Stimulated activated effector memory CD8-positive, alpha-beta T cell treated with anti-CD3 and anti-CD28 coated beads, Interleukin-12 subunit alpha, Interleukin-12 subunit beta, amount 100 ng/mL, for 72 hours (primary cell): ENCODE data around the gene MAP2.
"Not testable (repeated sequence)": the region's sequence is repeated elsewhere in the genome, so short reads cannot be mapped to it uniquely, and the experiment has no call there.

ENCODE experiments used
- ATAC-seq: fragments of 150-1000 bp; cut with Tn5 transposase; 2 replicates; pipeline ENCODE4 v1.10.0; 2021
- DNase-seq, 2 donors: peaks; one replicate each; pipeline ENCODE4 v3.0.0; 2021 to 2022; ENCODE audit warnings: low spot score in 2 of 2
- H3K27ac Mint-ChIP-seq: one replicate; pipeline ENCODE4 v1.8.0; 2022; ENCODE audit warnings: mild to moderate bottlenecking, mixed read lengths
- H3K36me3 Mint-ChIP-seq: one replicate; pipeline ENCODE4 v1.8.0; 2022; ENCODE audit warnings: mild to moderate bottlenecking, mixed read lengths
- H3K4me1 Mint-ChIP-seq: one replicate; pipeline ENCODE4 v1.8.0; 2022; ENCODE audit warnings: mixed read lengths
- H3K4me3 Mint-ChIP-seq: one replicate; pipeline ENCODE4 v1.8.0; 2022; ENCODE audit warnings: mild to moderate bottlenecking, mixed read lengths
- H3K9me3 Mint-ChIP-seq: one replicate; pipeline ENCODE4 v1.8.0; 2022; ENCODE audit warnings: mixed read lengths

Gene MAP2

GRCh38 chr2:209458008-209458979 lies 34.4 kb downstream of the MAP2 start:
- Mint-ChIP-seq H3K27ac (no peak overlapping the region), H3K9me3 (peaks cover 6% of the 10 kb centered on the region), H3K4me3 (no peak overlapping the region), H3K36me3 (no peaks in the 10 kb centered on the region), H3K4me1 (no peaks in the 10 kb centered on the region)
- no peak for ATAC-seq
- DNase-seq, result no peak

- Mint-ChIP-seq H3K36me3 (no peaks in the 10 kb centered on the region), H3K27ac (no peak overlapping the region), H3K4me1 (no peaks in the 10 kb centered on the region), H3K4me3 (no peak overlapping the region), H3K9me3 (peaks cover 6% of the 10 kb centered on the region)
- no peak for ATAC-seq
- no peak for DNase-seq
Measured at GRCh38 chr2:209459359-209459758, 35.5 kb downstream of the MAP2 start.

- H3K36me3 Mint-ChIP-seq, result no peaks in the 10 kb centered on the region
- DNase-seq, result no peak
- H3K9me3 Mint-ChIP-seq, result peaks cover 6% of the 10 kb centered on the region
- ATAC-seq, result no peak
- no peak overlapping the region for H3K4me3 Mint-ChIP-seq
- H3K4me1 Mint-ChIP-seq, result no peaks in the 10 kb centered on the region
- no peak overlapping the region for H3K27ac Mint-ChIP-seq
Measured at GRCh38 chr2:209460151-209460761, 36.4 kb downstream of the MAP2 start.

GRCh38 chr2:209463226-209463625 lies 39.4 kb downstream of the MAP2 start:
- ATAC-seq (no peak), DNase-seq (no peak)

GRCh38 chr2:209463835-209464234 lies 40.0 kb downstream of the MAP2 start:
- no peaks in the 10 kb centered on the region for H3K4me1 Mint-ChIP-seq
- no peak for ATAC-seq
- DNase-seq, result no peak
- no peaks in the 10 kb centered on the region for H3K36me3 Mint-ChIP-seq
- H3K27ac Mint-ChIP-seq, result no peak overlapping the region
- no peak overlapping the region for H3K4me3 Mint-ChIP-seq
- peaks cover 13% of the 10 kb centered on the region for H3K9me3 Mint-ChIP-seq

More at GRCh38 chr2:209463226-209463625, 39.4 kb downstream of the MAP2 start:
- no peaks in the 10 kb centered on the region for H3K36me3 Mint-ChIP-seq
- no peak overlapping the region for H3K27ac Mint-ChIP-seq
- H3K4me1 Mint-ChIP-seq, result no peaks in the 10 kb centered on the region
- H3K4me3 Mint-ChIP-seq, result no peak overlapping the region
- peaks cover 13% of the 10 kb centered on the region for H3K9me3 Mint-ChIP-seq

GRCh38 chr2:209468846-209469245 lies 45.0 kb downstream of the MAP2 start:
- ATAC-seq (no peak), DNase-seq (no peak)
- Mint-ChIP-seq H3K9me3 (peaks cover 7% of the 10 kb centered on the region), H3K36me3 (no peaks in the 10 kb centered on the region), H3K4me1 (no peaks in the 10 kb centered on the region), H3K4me3 (no peak overlapping the region), H3K27ac (no peak overlapping the region)

GRCh38 chr2:209469481-209469880 lies 45.6 kb downstream of the MAP2 start:
- Mint-ChIP-seq H3K4me3 (no peak overlapping the region), H3K9me3 (peaks cover 7% of the 10 kb centered on the region), H3K27ac (no peak overlapping the region), H3K36me3 (no peaks in the 10 kb centered on the region), H3K4me1 (no peaks in the 10 kb centered on the region)
- DNase-seq (no peak), ATAC-seq (no peak)

GRCh38 chr2:209470466-209470865 lies 46.6 kb downstream of the MAP2 start:
- no peaks in the 10 kb centered on the region for H3K36me3 Mint-ChIP-seq
- no peak for ATAC-seq
- H3K4me1 Mint-ChIP-seq, result no peaks in the 10 kb centered on the region
- H3K4me3 Mint-ChIP-seq, result no peak overlapping the region
- no peak for DNase-seq
- peaks cover 7% of the 10 kb centered on the region for H3K9me3 Mint-ChIP-seq
- H3K27ac Mint-ChIP-seq, result no peak overlapping the region

- Mint-ChIP-seq H3K27ac (no peak overlapping the region), H3K4me3 (no peak overlapping the region), H3K36me3 (no peaks in the 10 kb centered on the region), H3K9me3 (peaks cover 7% of the 10 kb centered on the region), H3K4me1 (no peaks in the 10 kb centered on the region)
- ATAC-seq (no peak), DNase-seq (no peak)
Measured at GRCh38 chr2:209471037-209471436, 47.2 kb downstream of the MAP2 start.

- Mint-ChIP-seq H3K4me3 (no peak overlapping the region), H3K9me3 (peaks cover 3% of the 10 kb centered on the region), H3K27ac (no peak overlapping the region), H3K36me3 (no peaks in the 10 kb centered on the region), H3K4me1 (no peaks in the 10 kb centered on the region)
- DNase-seq, result no peak
- ATAC-seq, result no peak
Measured at GRCh38 chr2:209472112-209472832, 48.4 kb downstream of the MAP2 start.

- no peaks in the 10 kb centered on the region for H3K36me3 Mint-ChIP-seq
- DNase-seq (no peak), ATAC-seq (no peak)
- H3K9me3 Mint-ChIP-seq, result no peaks in the 10 kb centered on the region
- H3K27ac Mint-ChIP-seq, result no peak overlapping the region
- no peak overlapping the region for H3K4me3 Mint-ChIP-seq
- H3K4me1 Mint-ChIP-seq, result no peaks in the 10 kb centered on the region
Measured at GRCh38 chr2:209472871-209473270, 49.0 kb downstream of the MAP2 start.

GRCh38 chr2:209473930-209474419 lies 50.1 kb downstream of the MAP2 start:
- DNase-seq (no peak), ATAC-seq (no peak)
- Mint-ChIP-seq H3K9me3 (no peaks in the 10 kb centered on the region), H3K4me1 (no peaks in the 10 kb centered on the region), H3K4me3 (no peak overlapping the region), H3K27ac (no peak overlapping the region), H3K36me3 (no peaks in the 10 kb centered on the region)

GRCh38 chr2:209474960-209475359 lies 51.1 kb downstream of the MAP2 start:
- Mint-ChIP-seq H3K4me3 (no peak overlapping the region), H3K9me3 (no peaks in the 10 kb centered on the region), H3K27ac (no peak overlapping the region), H3K4me1 (no peaks in the 10 kb centered on the region), H3K36me3 (no peaks in the 10 kb centered on the region)
- no peak for ATAC-seq
- DNase-seq, result no peak

GRCh38 chr2:209476367-209477208 lies 52.7 kb downstream of the MAP2 start:
- Mint-ChIP-seq H3K36me3 (no peaks in the 10 kb centered on the region), H3K4me1 (no peaks in the 10 kb centered on the region), H3K9me3 (peaks cover 2% of the 10 kb centered on the region), H3K4me3 (no peak overlapping the region), H3K27ac (no peak overlapping the region)
- ATAC-seq, result no peak
- no peak for DNase-seq

GRCh38 chr2:209492296-209492695 lies 68.4 kb downstream of the MAP2 start:
- DNase-seq, H3K4me1 Mint-ChIP-seq, ATAC-seq, H3K36me3 Mint-ChIP-seq, H3K27ac Mint-ChIP-seq, H3K4me3 Mint-ChIP-seq: not testable (repeated sequence)
- peaks cover 17% of the 10 kb centered on the region for H3K9me3 Mint-ChIP-seq
